Esophagus squamous epithelium (tissue), 5 donors: ENCODE measurements around the gene HIKESHI. TPM values are rescaled to one million over a fixed set of nuclear protein-coding genes. Genes with fewer than 3 reads are reported as not detected.

ENCODE experiments used
- DNase-seq: peaks from one replicate; lab custom pipeline; 2025; lab: John Stamatoyannopoulos, UW
- H3K27ac ChIP-seq, 4 donors: fragments of 200-600 bp; sonication (generic); one replicate each; pipeline ENCODE4 v1.5.1; 2016 to 2019; ENCODE audit warnings: mild to moderate bottlenecking in 1 of 4
- H3K27me3 ChIP-seq, 4 donors: fragments of 200-600 bp; sonication (generic); 1 replicate in 3 of 4; 2 replicates in 1 of 4; pipeline versions ENCODE4 v1.5.1 to v1.6.0; 2017 to 2021; ENCODE audit warnings: antibody characterized with exemption in 1 of 4
- H3K36me3 ChIP-seq, 3 donors: fragments of 200-600 bp; sonication (generic); one replicate each; pipeline ENCODE4 v1.5.1; 2016 to 2019
- H3K4me1 ChIP-seq, 3 donors: fragments of 200-600 bp; sonication (generic); one replicate each; pipeline ENCODE4 v1.5.1; 2017 to 2019
- H3K4me3 ChIP-seq, 4 donors: fragments of 200-600 bp; sonication (generic); 1 replicate in 3 of 4; 2 replicates in 1 of 4; pipeline ENCODE4 v1.5.1; 2016 to 2019; ENCODE audit warnings: mild to moderate bottlenecking in 2 of 4, moderate library complexity in 1 of 4
- H3K9me3 ChIP-seq, 3 donors: fragments of 200-600 bp; sonication (generic); one replicate each; pipeline ENCODE4 v1.5.1; 2016 to 2019
- POLR2A ChIP-seq, 4 donors: fragments of 450-650 bp; IDR thresholded peaks; one replicate each; pipeline ENCODE4 v1.6.1; 2017; ENCODE audit warnings: antibody characterized with exemption in 4 of 4, mild to moderate bottlenecking in 4 of 4, moderate library complexity in 3 of 4
- WGBS, 2 donors: methylation state at CpG; one replicate each; pipeline ENCODE4 v1.1.5; 2018; 5-methylcytosine and 5-hydroxymethylcytosine counted together
- intact Hi-C: fragments of 100-400 bp; cut with DNase I; formaldehyde crosslinking; loops from one replicate; pipeline ENCODE4 v1.15.0; 2022
- total RNA-seq, 4 donors: library from RNA; depleted of rRNA; stranded (reverse); fragments of >200 nt; gene quantifications; one replicate each; pipeline ENCODE4 v1.1.0, GENCODE V29; 2016
- TF ChIP-seq, protein P1 (sequence below), 6 experiments: fragments of 450-650 bp in 4 of 6; fragments of 200-600 bp in 2 of 6; sonication (generic) in 2 of 6; IDR thresholded peaks; one replicate each; pipeline ENCODE4 v1.5.1; 2016 to 2019; ENCODE audit warnings: antibody characterized with exemption in 6 of 6, mild to moderate bottlenecking in 4 of 6, moderate library complexity in 4 of 6
- donor health status: DM: yes; HTN: yes; CAD: no.

Gene HIKESHI
- total RNA-seq, 4 donors from 2014 or later: 22.4 to 35.7 (median 33.9) TPM

DNA sequence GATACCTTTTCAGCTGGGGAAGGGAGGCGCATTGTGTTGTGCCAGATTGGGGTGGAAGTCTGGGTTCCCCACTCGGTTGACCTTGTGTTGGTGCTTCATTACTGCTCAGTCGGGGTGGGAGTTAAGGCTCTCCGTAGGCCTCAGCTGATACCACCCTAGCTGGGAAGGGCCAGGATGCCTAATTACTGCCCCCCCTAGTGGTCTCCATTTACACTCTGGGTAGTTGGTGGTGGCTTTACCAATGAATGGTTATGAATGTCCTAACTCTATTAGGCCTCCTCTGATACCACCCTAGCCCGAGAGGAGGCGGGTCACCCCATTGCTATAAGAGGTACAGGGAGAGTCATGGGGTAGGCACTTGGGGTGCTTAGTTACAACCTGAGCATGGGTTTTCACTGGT lies 27.5 kb upstream of the HIKESHI start:
- Histone ChIP-seq H3K4me3 (no peak overlapping the region), H3K27me3 (no peaks in the 10 kb centered on the region), H3K9me3 (no peaks in the 10 kb centered on the region), H3K27ac (no peak overlapping the region), H3K36me3 (peaks cover 0 to 74% (median 12%) of the 10 kb centered on the region in 3 donors), H3K4me1 (no peaks in the 10 kb centered on the region)
- DNase-seq: no peak
- TF ChIP-seq, protein P1, sequence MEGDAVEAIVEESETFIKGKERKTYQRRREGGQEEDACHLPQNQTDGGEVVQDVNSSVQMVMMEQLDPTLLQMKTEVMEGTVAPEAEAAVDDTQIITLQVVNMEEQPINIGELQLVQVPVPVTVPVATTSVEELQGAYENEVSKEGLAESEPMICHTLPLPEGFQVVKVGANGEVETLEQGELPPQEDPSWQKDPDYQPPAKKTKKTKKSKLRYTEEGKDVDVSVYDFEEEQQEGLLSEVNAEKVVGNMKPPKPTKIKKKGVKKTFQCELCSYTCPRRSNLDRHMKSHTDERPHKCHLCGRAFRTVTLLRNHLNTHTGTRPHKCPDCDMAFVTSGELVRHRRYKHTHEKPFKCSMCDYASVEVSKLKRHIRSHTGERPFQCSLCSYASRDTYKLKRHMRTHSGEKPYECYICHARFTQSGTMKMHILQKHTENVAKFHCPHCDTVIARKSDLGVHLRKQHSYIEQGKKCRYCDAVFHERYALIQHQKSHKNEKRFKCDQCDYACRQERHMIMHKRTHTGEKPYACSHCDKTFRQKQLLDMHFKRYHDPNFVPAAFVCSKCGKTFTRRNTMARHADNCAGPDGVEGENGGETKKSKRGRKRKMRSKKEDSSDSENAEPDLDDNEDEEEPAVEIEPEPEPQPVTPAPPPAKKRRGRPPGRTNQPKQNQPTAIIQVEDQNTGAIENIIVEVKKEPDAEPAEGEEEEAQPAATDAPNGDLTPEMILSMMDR (IDR thresholded peaks at IDR 0.05): no peak
- TF ChIP-seq POLR2A (IDR thresholded peaks at IDR 0.05): no peak
- WGBS, 2 donors: 86 to 93% methylated on average over 4 of the region's 6 CpGs
- intact Hi-C loops: no loop called here

DNA sequence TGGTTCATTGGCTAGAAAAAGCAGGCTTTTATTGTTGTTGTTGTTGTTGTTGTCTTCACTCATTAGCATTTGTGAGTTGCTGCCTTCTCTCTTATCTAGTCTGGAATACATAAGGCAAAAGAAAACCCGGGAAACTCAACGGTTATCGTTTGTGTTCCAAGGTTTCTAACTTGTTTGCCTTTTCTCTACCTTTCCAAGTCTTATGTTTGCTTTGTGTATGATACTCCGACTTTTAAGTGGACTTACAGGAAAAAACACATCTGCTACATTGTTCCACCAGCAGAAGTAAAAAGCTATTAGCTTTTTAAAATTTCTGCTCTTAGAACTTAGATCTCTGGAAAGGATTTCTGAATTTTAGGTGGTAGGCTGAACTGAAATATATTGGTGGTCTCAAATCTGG lies 27.0 kb upstream of the HIKESHI start:
- no peak overlapping the region for H3K4me3 ChIP-seq
- DNase-seq: no peak
- no peaks in the 10 kb centered on the region for H3K9me3 ChIP-seq
- H3K4me1 ChIP-seq: no peaks in the 10 kb centered on the region
- no peak for TF ChIP-seq POLR2A (IDR thresholded peaks at IDR 0.05)
- TF ChIP-seq, protein P1 (IDR thresholded peaks at IDR 0.05): no peak
- intact Hi-C loops: no loop called here
- WGBS, 2 donors: 65 to 76% methylated on average over 4 of the region's 4 CpGs
- H3K27ac ChIP-seq: no peak overlapping the region
- H3K27me3 ChIP-seq: no peaks in the 10 kb centered on the region
- peaks cover 0 to 74% (median 15%) of the 10 kb centered on the region in 3 donors for H3K36me3 ChIP-seq

DNA sequence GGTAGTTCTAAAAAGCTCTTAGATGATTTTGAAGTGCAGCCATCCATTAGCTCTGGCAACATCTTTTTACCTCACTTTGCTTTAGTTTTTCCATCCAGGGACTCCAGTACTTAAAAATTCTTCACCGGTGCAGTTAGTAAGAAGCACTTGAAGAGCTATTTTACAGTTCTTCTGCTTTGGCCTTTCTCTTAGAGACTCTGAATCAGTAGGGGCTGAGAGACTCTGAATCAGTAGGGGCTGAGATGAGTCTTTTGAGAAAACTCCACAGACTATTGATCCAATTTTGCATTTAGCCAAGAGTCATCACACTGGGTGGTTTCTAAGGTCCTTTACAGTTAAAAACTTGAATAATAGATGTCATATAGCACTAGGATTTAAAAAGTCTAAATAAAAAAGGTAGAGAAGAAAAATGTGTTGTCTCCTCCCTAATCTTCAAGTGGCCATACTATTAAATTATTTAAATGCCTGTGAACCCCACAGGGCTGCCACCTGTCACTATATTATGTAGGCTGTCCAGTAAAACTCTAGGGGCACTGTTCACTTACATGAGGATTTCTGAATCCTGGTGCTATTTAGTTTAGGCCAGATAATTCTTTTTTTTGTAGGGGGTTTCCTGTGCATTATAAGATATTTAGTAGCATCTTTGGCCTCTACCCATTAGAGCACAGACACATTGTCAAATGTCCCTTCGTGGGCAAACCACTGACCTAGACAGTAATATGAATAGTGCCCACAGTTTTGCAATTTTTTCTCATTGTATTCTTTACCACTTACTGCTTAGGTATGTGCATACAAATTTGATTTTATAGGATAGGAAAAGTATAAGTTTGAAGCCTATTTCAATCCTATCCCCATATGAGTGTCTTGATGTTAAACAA lies 26.3 kb upstream of the HIKESHI start:
- H3K4me3 ChIP-seq: no peak overlapping the region
- H3K27ac ChIP-seq: no peak overlapping the region
- peaks cover 0 to 78% (median 15%) of the 10 kb centered on the region in 3 donors for H3K36me3 ChIP-seq
- TF ChIP-seq, protein P1 (IDR thresholded peaks at IDR 0.05): no peak
- TF ChIP-seq POLR2A (IDR thresholded peaks at IDR 0.05): no peak
- no peaks in the 10 kb centered on the region for H3K4me1 ChIP-seq
- no peaks in the 10 kb centered on the region for H3K9me3 ChIP-seq
- H3K27me3 ChIP-seq: no peaks in the 10 kb centered on the region
- no peak for DNase-seq
- 90% methylated on average over 2 of the region's 2 CpGs for WGBS, 2 donors
- intact Hi-C loops: no loop called here

DNA sequence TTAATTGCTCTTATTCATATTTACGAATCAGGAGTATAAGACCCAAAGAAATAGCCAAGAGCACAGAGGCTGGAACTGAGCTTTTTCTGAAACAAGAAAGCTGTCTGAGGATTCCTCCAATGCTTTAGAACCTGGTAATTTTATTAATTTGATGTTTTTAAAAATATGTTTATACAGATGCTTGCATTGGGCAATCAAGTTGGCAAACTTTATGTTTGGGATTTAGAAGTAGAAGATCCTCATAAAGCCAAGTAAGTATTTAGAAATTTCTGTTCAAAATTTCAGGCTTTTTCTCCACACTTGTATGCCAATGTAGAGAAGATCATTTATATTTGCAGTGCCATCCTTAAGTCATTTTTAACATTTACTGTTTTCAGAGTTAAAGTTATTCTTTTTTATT lies 24.3 kb upstream of the HIKESHI start:
- no peak for TF ChIP-seq POLR2A (IDR thresholded peaks at IDR 0.05)
- TF ChIP-seq, protein P1 (IDR thresholded peaks at IDR 0.05): no peak
- 79 to 84% methylated on average over 1 of the region's 1 CpG for whole genome bisulfite sequencing, 2 donors
- no peak overlapping the region for H3K4me3 ChIP-seq
- H3K27ac ChIP-seq: no peak overlapping the region
- H3K9me3 ChIP-seq: no peaks in the 10 kb centered on the region
- no peak for DNase-seq
- peaks cover 0 to 70% (median 15%) of the 10 kb centered on the region in 3 donors for H3K36me3 ChIP-seq
- H3K4me1 ChIP-seq: no peaks in the 10 kb centered on the region
- intact Hi-C loops: no loop called here
- H3K27me3 ChIP-seq: no peaks in the 10 kb centered on the region

DNA sequence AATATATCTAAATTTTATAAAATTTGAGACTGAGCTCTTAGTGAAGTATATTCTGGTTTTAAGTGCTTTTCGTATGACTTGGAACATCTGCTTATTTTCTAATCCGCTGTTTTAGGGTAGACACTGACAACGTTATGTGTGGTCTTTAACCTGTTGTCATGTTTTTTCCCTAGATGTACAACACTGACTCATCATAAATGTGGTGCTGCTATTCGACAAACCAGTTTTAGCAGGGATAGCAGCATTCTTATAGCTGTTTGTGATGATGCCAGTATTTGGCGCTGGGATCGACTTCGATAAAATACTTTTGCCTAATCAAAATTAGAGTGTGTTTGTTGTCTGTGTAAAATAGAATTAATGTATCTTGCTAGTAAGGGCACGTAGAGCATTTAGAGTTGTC lies 23.8 kb upstream of the HIKESHI start:
- TF ChIP-seq, protein P1 (IDR thresholded peaks at IDR 0.05): no peak
- TF ChIP-seq POLR2A (IDR thresholded peaks at IDR 0.05): no peak
- intact Hi-C loops: no loop called here
- Histone ChIP-seq H3K9me3 (no peaks in the 10 kb centered on the region), H3K27ac (no peak overlapping the region), H3K4me3 (no peak overlapping the region), H3K27me3 (no peaks in the 10 kb centered on the region), H3K36me3 (peaks cover 0 to 70% (median 15%) of the 10 kb centered on the region in 3 donors), H3K4me1 (no peaks in the 10 kb centered on the region)
- 85 to 90% methylated on average over 8 of the region's 8 CpGs for WGBS, 2 donors
- DNase-seq: no peak
